ENCODE results near the gene ARMH3.

DNA sequence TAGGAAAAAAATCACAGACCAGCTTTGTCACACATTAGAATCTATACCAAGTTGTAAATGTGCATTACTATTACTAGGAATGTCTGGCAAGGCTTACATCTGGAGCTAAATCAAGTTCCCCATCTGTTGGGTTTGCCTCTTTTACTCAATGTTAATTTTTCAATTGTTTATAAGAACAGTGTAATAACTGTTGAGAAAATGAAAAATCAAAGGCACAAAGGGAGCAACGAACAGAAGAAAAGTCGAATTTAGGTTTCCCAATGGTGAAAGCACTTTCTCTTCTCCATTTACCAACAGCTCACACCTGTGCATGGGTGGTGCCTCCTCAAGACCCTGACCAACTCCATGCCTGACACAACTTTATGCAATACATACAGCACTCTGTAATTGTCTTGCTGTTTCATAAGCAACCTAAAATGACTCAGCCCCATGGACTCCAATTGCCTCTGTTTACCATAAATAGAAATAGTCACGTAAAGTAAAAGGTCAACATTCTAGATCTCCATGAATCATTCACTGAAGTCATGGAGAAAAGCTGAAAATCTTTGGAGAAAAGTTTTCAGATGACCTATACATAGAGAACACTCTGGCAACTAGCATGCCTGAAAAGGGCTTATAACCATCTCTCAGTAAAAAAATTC lies 116.8 kb downstream of the ARMH3 start:
- TF ChIP-seq, protein P1, sequence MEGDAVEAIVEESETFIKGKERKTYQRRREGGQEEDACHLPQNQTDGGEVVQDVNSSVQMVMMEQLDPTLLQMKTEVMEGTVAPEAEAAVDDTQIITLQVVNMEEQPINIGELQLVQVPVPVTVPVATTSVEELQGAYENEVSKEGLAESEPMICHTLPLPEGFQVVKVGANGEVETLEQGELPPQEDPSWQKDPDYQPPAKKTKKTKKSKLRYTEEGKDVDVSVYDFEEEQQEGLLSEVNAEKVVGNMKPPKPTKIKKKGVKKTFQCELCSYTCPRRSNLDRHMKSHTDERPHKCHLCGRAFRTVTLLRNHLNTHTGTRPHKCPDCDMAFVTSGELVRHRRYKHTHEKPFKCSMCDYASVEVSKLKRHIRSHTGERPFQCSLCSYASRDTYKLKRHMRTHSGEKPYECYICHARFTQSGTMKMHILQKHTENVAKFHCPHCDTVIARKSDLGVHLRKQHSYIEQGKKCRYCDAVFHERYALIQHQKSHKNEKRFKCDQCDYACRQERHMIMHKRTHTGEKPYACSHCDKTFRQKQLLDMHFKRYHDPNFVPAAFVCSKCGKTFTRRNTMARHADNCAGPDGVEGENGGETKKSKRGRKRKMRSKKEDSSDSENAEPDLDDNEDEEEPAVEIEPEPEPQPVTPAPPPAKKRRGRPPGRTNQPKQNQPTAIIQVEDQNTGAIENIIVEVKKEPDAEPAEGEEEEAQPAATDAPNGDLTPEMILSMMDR (IDR thresholded peaks at IDR 0.05) = no peak
- TF ChIP-seq, protein P2, sequence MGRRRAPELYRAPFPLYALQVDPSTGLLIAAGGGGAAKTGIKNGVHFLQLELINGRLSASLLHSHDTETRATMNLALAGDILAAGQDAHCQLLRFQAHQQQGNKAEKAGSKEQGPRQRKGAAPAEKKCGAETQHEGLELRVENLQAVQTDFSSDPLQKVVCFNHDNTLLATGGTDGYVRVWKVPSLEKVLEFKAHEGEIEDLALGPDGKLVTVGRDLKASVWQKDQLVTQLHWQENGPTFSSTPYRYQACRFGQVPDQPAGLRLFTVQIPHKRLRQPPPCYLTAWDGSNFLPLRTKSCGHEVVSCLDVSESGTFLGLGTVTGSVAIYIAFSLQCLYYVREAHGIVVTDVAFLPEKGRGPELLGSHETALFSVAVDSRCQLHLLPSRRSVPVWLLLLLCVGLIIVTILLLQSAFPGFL (CRISPR knock-in tag; IDR thresholded peaks at IDR 0.05; ENCODE audit: borderline replicate concordance) = no peak
- TF ChIP-seq, protein P3, sequence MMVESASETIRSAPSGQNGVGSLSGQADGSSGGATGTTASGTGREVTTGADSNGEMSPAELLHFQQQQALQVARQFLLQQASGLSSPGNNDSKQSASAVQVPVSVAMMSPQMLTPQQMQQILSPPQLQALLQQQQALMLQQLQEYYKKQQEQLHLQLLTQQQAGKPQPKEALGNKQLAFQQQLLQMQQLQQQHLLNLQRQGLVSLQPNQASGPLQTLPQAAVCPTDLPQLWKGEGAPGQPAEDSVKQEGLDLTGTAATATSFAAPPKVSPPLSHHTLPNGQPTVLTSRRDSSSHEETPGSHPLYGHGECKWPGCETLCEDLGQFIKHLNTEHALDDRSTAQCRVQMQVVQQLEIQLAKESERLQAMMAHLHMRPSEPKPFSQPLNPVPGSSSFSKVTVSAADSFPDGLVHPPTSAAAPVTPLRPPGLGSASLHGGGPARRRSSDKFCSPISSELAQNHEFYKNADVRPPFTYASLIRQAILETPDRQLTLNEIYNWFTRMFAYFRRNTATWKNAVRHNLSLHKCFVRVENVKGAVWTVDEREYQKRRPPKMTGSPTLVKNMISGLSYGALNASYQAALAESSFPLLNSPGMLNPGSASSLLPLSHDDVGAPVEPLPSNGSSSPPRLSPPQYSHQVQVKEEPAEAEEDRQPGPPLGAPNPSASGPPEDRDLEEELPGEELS (CRISPR knock-in tag; IDR thresholded peaks at IDR 0.05) = no peak
- no peak for TF ChIP-seq CBFB (CRISPR knock-in tag; IDR thresholded peaks at IDR 0.05; ENCODE audit: low read depth)
- TF ChIP-seq, protein P4, sequence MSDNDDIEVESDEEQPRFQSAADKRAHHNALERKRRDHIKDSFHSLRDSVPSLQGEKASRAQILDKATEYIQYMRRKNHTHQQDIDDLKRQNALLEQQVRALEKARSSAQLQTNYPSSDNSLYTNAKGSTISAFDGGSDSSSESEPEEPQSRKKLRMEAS (CRISPR knock-in tag; IDR thresholded peaks at IDR 0.05) = no peak
- TF ChIP-seq TCF7 (CRISPR knock-in tag; IDR thresholded peaks at IDR 0.05; ENCODE audit: low read depth) = no peak
- no peak for TF ChIP-seq ESRRA (CRISPR knock-in tag; IDR thresholded peaks at IDR 0.05; ENCODE audit: borderline replicate concordance)
- no peak for TF ChIP-seq KAT7 (CRISPR knock-in tag; IDR thresholded peaks at IDR 0.05; ENCODE audit: borderline replicate concordance)
- TF ChIP-seq, protein P5, sequence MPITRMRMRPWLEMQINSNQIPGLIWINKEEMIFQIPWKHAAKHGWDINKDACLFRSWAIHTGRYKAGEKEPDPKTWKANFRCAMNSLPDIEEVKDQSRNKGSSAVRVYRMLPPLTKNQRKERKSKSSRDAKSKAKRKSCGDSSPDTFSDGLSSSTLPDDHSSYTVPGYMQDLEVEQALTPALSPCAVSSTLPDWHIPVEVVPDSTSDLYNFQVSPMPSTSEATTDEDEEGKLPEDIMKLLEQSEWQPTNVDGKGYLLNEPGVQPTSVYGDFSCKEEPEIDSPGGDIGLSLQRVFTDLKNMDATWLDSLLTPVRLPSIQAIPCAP (CRISPR knock-in tag; IDR thresholded peaks at IDR 0.05) = no peak
- TF ChIP-seq, protein P6, sequence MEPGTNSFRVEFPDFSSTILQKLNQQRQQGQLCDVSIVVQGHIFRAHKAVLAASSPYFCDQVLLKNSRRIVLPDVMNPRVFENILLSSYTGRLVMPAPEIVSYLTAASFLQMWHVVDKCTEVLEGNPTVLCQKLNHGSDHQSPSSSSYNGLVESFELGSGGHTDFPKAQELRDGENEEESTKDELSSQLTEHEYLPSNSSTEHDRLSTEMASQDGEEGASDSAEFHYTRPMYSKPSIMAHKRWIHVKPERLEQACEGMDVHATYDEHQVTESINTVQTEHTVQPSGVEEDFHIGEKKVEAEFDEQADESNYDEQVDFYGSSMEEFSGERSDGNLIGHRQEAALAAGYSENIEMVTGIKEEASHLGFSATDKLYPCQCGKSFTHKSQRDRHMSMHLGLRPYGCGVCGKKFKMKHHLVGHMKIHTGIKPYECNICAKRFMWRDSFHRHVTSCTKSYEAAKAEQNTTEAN (CRISPR knock-in tag; IDR thresholded peaks at IDR 0.05) = no peak
